Psoas muscle (tissue), 8 donors: ENCODE results near the gene TBC1D22A. TPM values are rescaled to one million over a fixed set of nuclear protein-coding genes. Genes with fewer than 3 reads are reported as not detected.

Source experiments
- ATAC-seq, 4 donors: fragments of 200-7000 bp; cut with Tn5 transposase; one replicate each; pipeline ENCODE4 v1.9.1; 2020; ENCODE audit warnings: moderate library complexity in 3 of 4, mild to moderate bottlenecking in 2 of 4
- DNase-seq, 2 donors: peaks; one replicate each; pipeline ENCODE4 v3.0.0-alpha.2; 2020
- H3K27ac ChIP-seq: fragments of 200-600 bp; one replicate; pipeline ENCODE4 v1.8.0; 2022
- H3K27me3 ChIP-seq, 3 donors: fragments of 200-600 bp in 1 of 3; one replicate each; pipeline versions ENCODE4 v1.6.1 to v1.8.0; 2013 to 2022; ENCODE audit warnings: low read length in 2 of 3, mild to moderate bottlenecking in 2 of 3, moderate library complexity in 1 of 3; ENCODE audit not compliant: insufficient read depth in 3 of 3
- H3K36me3 ChIP-seq, 2 donors: fragments of 200-600 bp in 1 of 2; one replicate each; pipeline versions ENCODE4 v1.6.1 to v1.8.0; 2013 to 2022; ENCODE audit warnings: low read depth in 1 of 2, mild to moderate bottlenecking in 1 of 2, moderate library complexity in 1 of 2; ENCODE audit not compliant: insufficient read depth in 1 of 2
- H3K4me1 ChIP-seq: fragments of 200-600 bp; one replicate; pipeline ENCODE4 v1.8.0; 2022
- H3K4me3 ChIP-seq: fragments of 200-600 bp; one replicate; pipeline ENCODE4 v1.8.0; 2022; ENCODE audit warnings: mild to moderate bottlenecking
- H3K9me3 ChIP-seq: fragments of 200-600 bp; one replicate; pipeline ENCODE4 v1.8.0; 2022
- CTCF ChIP-seq: fragments of 200-600 bp; IDR thresholded peaks from one replicate; pipeline ENCODE4 v1.8.0; 2022; ENCODE audit warnings: antibody characterized with exemption
- WGBS, 3 donors: extraction: QIAGEN DNeasy Blood & Tissue Kit; methylation state at CpG; one replicate each; pipeline versions ENCODE4 v1.1.6 to v1.1.7; 2013; 5-methylcytosine and 5-hydroxymethylcytosine counted together
- intact Hi-C, 2 donors: fragments of 100-400 bp; cut with DNase I; formaldehyde crosslinking; loops; one replicate each; pipeline versions ENCODE4 v1.11.0 to v1.14.2; 2022
- polyA plus RNA-seq, 3 donors: library from polyadenylated mRNA; stranded (reverse); fragments of 200-250 nt; gene quantifications; one replicate each; pipeline ENCODE4 v1.2.3, GENCODE V29; 2013
- total RNA-seq, 4 donors: library from RNA; stranded (reverse); fragmentation: NEBNext Ultra II Directional in 2 of 4; extraction: Animal tissue kit (Norgen Biotek cat#: 25700) in 2 of 4; gene quantifications; one replicate each; pipeline versions ENCODE4 v1.2.1 to v1.2.4, GENCODE V29; 2021 to 2023
- donor health status: healthy with polysubstance abuse.
- donor health status: DM: no; HTN: no; CAD: no; lungs with moderate emphysema.
- donor health status: Bipolar disorder and iron deficiency.
- donor health status: healthy.
- donor health status: DM: yes; HTN: yes; CAD: no.
- donor health status: DM: no; HTN: no; CAD: no.
- donor health status: DM: no; HTN: no; CAD: no.
- donor health status: DM: yes; HTN: yes; CAD: no.

TBC1D22A gene
- total and polyA plus RNA-seq, 7 donors, result 11.7 to 25.0 (median 18.9) TPM

GRCh38 chr22:46775850-46776826 lies 13.7 kb downstream of the TBC1D22A start:
- H3K36me3 ChIP-seq, result no peaks in the 10 kb centered on the region
- intact Hi-C loops, result no loop called here
- DNase-seq (no peak), ATAC-seq (no peak)
- peaks cover 26% of the 10 kb centered on the region for H3K4me1 ChIP-seq
- 86 to 87% (median 86%) methylated on average over 22 of the region's 22 CpGs for WGBS, 3 donors
- no peak overlapping the region for H3K27ac ChIP-seq
- no peaks in the 10 kb centered on the region for H3K9me3 ChIP-seq
- H3K27me3 ChIP-seq, result no peaks in the 10 kb centered on the region
- no peak overlapping the region for H3K4me3 ChIP-seq
- TF ChIP-seq CTCF, result no peak

- peaks cover 26% of the 10 kb centered on the region for H3K4me1 ChIP-seq
- WGBS, 3 donors, result 63 to 75% (median 69%) methylated on average over 18 of the region's 18 CpGs
- DNase-seq, result no peak
These were observed 14.6 kb downstream of the TBC1D22A start for GRCh38 chr22:46776876-46777608.

GRCh38 chr22:46777609-46777970 lies 15.1 kb downstream of the TBC1D22A start:
- intact Hi-C loops, result no loop called here
- ATAC-seq, result no peak
- WGBS, 3 donors, result 77 to 86% (median 78%) methylated on average over 11 of the region's 11 CpGs

More at GRCh38 chr22:46776876-46777608, 14.6 kb downstream of the TBC1D22A start:
- Histone ChIP-seq H3K27me3 (no peaks in the 10 kb centered on the region), H3K36me3 (no peaks in the 10 kb centered on the region), H3K4me3 (no peak overlapping the region), H3K27ac (no peak overlapping the region), H3K9me3 (no peaks in the 10 kb centered on the region)
- intact Hi-C loops, result no loop called here
- no peak for TF ChIP-seq CTCF
- peak in 3 of 4 donors; percentile 34 to 64 (median 47) for ATAC-seq

GRCh38 chr22:46779023-46779422 lies 16.6 kb downstream of the TBC1D22A start:
- intact Hi-C loops, result no loop called here

More at GRCh38 chr22:46777609-46777970, 15.1 kb downstream of the TBC1D22A start:
- Histone ChIP-seq H3K27me3 (no peaks in the 10 kb centered on the region), H3K27ac (no peak overlapping the region), H3K36me3 (no peaks in the 10 kb centered on the region), H3K4me3 (no peak overlapping the region), H3K9me3 (no peaks in the 10 kb centered on the region), H3K4me1 (peaks cover 26% of the 10 kb centered on the region)
- DNase-seq, result peak in 1 of 2 donors; percentile 48
- no peak for TF ChIP-seq CTCF

More at GRCh38 chr22:46779023-46779422, 16.6 kb downstream of the TBC1D22A start:
- H3K27ac ChIP-seq, result no peak overlapping the region
- no peaks in the 10 kb centered on the region for H3K36me3 ChIP-seq
- no peak for ATAC-seq
- H3K4me1 ChIP-seq, result peaks cover 17% of the 10 kb centered on the region
- DNase-seq, result no peak
- TF ChIP-seq CTCF, result no peak
- 97 to 99% (median 98%) methylated on average over 4 of the region's 4 CpGs for WGBS, 3 donors
- no peaks in the 10 kb centered on the region for H3K9me3 ChIP-seq
- H3K27me3 ChIP-seq, result no peaks in the 10 kb centered on the region
- no peak overlapping the region for H3K4me3 ChIP-seq
